Left lobe of liver (tissue), 2 donors: Measurements from ENCODE around the gene RABGAP1. TPM values are rescaled to one million over a fixed set of nuclear protein-coding genes. Genes with fewer than 3 reads are reported as not detected.

Experiments
- ATAC-seq: fragments of 200-7000 bp; cut with Tn5 transposase; one replicate; pipeline ENCODE4 v1.9.1; 2020; ENCODE audit warnings: mild to moderate bottlenecking, moderate library complexity
- DNase-seq: peaks from one replicate; pipeline ENCODE4 v3.0.0-alpha.2; 2020; ENCODE audit warnings: low spot score
- total RNA-seq: library from RNA; stranded (reverse); gene quantifications from one replicate; pipeline ENCODE4 v1.2.1, GENCODE V29; 2021
- donor health status: DM: no; HTN: no; CAD: no; lungs with moderate emphysema.
- donor health status: DM: no; HTN: yes; CAD: no.

RABGAP1 gene
- total RNA-seq, 1 donor from 2014 or later: 13.9 TPM

DNA sequence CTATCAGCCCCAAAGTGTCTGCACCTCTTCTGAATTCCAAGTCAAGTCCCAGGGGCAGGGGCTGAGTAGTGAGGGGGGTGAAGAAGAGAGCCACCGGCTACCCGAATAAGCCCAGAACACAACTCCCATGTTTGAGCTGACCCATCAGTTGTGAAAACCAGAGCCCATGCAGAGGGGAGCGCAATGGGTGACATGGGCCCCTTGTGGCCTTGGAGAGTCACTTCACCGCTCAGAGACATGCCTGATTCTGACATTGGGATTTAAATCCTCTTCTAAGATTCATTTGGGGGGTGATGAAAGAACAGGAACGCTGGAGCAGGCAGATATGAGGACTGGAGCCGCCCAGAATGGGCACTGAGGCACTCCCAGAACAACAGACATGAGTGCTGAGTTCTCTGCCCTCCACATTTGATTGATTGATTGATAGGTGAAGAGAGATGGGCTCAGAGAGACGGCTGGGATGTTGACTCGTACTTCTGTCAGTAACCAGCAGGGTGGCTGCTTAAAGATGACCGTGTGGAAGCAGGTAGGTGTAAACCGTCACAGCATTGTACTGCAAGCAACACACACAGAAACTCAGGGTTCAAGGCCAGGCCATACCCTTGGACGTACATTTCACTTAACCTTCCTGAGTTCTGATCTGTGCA is 166.9 kb downstream of the RABGAP1 start:
- DNase-seq: no peak
- ATAC-seq: no peak

DNA sequence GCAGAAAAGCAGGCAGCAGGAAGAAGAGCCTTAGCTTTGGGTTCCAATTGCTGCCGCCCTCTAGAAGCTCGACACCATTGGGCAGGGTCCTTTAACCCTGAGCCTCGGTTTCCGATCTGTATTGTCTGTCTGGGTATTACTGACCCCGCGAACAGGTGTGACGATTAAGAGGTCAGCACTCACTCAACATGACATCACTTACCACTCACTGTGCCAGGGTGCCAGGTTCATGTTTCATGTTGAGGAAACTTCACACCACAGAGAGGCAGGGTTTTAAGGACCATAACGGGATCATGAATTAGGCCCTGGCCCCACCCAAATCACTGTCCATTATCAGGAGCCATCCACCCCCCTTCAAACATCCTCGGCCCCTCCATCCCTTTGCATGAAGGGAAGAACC is 168.2 kb downstream of the RABGAP1 start:
- no peak for ATAC-seq

DNA sequence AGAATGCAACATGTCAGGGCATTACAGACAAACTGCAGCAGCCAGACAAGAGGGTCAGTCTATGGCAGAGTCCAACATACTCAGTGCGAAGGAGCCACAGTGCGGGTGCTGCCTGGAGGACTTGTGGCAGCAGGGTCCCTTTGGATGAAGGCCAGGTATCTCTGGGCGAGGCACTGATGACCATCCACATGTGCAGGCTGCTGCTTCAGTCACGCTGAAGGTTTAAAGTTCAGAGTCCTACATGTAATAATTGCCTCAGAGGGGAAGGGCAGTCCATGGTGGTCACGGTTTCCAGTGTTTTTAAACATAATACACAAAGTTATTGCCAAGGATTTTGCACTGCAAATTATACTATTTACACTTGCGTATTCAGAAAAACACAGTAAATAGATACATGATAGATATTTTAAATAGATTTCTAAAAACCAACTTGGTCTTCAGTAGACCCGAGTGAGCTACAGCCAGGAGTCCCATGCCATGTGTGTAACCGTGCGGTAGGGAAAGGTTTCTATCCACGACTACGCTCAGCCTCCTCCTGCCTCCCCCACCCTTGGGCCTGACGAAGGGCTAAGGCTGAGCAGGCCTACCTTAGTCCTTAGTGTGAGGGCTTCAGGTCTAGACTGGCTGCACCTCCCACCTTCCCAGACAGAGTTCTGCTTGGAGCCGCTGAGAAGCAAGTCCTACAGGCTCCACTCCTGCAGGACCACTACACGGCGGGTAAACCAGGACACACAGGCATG is 168.9 kb downstream of the RABGAP1 start:
- ATAC-seq (peak; percentile 73), DNase-seq (peak; percentile 80)

More for the DNA sequence above, 168.2 kb downstream of the RABGAP1 start:
- DNase-seq: no peak

DNA sequence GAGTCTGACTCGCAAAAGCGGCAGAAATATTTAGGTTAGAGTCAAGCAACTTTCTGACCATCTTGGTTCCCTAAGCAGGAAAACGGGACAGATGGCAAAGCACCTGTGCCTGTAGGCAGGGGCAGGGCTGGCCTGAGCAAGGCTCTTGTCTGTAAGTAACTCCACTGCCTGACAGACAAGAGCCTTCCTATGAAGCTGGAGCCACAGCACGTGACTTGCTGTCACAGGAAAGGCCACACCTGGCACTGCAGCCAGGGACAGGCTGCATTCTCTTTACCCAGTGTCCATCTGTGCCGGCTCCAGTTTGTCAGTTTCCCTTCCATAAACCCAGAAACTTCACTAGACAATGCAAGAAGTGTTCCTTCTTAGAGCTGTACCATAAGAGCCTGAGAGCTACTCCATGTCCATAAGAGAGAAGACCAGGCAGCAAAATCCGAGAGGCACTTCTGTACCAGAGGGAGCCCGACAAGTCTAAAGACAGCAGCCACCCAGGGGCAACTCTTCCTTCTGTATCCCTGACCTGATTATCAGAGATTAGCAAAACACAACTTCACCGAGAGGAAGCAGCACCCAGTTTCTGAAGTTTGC is 170.7 kb downstream of the RABGAP1 start:
- ATAC-seq (peak; percentile 7), DNase-seq (no peak)

DNA sequence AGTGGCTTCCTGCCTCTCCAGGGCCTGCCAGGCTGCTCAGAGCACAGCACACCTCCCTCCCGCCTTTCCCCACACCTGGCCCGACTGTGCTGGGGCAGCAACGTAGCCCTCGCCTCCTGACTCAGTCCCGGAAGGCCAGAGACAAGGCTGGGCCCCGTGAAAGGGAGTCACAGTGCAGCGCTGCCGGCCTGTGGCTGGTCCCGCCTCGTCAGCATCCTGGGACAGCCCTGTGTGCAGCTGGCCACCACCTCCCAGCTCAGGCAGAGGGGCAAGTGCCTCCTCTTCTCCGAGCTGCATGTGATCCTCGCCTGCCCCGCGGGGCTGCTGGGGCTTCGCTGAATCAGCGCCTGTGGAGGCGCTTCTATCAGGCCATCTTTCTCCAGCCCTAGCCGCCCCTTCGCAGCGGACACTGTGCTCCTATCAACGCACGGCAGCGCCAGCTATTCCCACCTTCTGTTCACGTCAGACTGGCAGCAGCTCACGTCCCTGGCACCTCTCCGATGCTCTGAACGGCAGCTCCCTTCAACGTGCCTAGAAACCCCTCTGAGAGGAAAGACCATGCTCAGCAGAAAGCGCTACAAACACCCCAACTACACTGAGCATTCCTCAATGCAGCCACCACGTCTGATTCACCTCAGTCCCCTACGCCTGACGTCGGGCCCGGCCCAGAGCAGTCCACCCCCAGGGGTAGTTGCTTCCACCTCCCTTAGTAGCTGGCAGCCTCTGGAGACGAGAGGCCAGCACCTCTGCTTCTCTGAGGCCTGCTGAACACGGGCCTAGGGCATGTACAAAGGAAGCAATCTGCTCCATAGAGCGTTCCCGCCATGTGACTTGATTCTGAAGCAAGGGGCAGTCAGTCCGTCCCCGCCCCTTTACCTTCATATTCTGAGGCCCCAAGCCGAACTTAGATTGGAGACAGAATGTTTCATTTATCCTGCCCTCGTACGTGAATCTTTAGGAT is 171.5 kb downstream of the RABGAP1 start:
- DNase-seq (no peak), ATAC-seq (no peak)

DNA sequence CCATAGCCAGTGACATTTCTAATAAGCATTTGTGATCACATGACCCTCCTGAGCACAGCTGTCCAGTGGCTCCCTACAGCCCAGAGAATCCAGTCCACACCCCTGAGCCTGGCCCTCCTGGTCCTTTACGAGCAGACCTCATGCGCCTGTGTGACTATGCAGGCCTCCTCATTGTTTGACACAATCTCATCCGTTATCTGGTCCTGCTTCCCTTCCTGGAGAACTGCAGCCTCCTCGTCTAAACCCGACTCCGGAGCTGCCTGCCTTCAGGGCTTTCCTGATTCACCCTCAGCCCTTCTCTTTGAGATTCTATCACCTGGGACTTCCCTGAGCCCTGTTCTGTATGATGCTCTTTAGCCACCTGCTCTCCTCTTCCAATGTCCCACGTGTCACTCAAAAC is 172.4 kb downstream of the RABGAP1 start:
- ATAC-seq: no peak

DNA sequence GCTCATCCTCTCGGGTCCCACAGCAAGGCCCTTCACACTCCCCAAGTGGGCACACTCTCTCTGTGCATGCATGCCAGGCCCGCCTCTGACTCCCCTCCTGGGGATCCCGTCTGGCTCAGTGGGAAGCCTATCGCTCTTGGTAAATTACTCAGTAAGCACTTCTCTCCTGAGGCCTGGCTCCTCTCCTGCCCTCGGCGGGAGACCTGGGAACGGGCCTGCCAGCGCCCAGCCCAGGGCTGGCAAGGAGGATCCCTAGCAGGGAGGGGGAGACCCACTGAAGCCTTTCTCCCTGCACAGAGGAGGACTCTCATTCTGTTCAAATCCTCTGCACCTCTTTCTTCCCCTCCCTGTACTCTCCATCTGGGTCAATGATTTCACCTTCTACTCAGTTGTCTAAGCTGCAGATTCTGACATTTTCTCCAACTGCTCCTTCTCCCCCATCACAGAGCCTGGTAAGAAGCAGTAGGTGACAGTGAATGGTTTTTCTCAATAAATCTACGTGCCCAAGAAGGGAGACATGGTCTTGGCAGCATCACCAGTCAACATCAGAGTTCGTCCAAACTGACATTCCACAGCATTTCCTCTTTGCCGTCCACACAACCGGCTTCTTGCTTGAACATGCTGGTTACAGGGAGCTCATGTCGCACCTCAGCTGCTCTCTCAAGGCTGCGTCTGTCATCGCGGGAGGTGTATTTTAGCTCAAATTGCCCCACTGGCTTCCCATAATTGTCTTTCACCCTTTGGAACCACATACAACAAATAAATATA is 174.5 kb downstream of the RABGAP1 start:
- ATAC-seq: no peak

More for the DNA sequence above, 172.4 kb downstream of the RABGAP1 start:
- no peak for DNase-seq

DNA sequence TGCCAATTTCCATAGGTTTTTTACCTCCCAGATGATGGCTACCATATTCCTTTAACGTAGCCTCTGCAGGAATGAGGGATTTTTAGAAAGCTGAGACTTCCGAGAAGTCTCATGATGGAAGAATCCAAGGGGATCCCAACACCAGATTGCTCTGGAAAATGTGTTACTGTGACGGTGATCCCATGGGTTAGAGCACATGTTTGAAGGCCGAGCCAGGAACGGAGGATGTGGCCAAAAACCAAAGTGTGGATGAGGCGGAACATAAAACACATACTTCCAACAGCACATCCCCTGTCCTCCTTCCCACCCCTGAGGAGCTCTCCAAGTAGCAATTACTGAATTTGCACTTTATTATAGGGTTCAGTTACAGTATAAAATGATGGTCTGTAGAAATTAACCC is 175.2 kb downstream of the RABGAP1 start:
- DNase-seq (no peak), ATAC-seq (no peak)

More for the DNA sequence above, 174.5 kb downstream of the RABGAP1 start:
- DNase-seq: no peak

DNA sequence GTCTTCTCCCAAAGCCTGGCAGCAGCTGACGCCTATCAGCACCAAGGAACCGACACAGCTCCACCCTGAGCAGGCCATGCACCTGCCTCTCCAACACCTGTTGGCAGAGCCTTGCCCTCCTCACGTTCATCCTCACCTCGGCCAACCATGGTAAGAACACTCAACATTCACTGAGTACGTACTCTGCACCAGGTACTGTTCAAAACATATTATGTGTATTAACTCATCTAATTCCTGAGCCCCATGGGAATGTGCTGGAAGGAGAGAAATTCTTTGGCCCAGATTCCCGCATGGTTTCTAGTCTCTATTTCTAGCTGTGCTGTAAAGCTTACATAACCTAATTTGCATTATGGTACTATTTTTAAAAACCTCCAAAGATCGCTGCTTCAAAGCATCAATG is 178.7 kb downstream of the RABGAP1 start:
- no peak for DNase-seq
- no peak for ATAC-seq

DNA sequence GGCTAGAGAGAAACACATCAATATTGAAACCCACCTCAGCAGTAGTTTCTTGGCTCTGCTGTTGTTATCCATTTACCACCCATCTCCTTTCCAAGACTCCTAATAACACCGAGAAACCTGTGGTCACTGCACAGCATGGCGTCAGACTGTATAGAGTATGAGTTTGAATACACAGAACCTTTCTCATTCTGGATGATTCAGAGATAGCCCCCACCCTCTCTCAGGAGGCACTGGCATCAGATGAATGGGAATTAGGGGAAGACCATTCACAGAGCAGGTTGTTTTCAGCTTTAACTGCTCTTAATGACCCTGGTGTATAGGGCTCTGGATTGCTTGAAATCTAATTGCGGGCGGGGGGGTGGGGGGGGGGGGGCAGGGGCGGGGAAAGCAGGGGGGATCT is 179.3 kb downstream of the RABGAP1 start:
- ATAC-seq (no peak), DNase-seq (no peak)

DNA sequence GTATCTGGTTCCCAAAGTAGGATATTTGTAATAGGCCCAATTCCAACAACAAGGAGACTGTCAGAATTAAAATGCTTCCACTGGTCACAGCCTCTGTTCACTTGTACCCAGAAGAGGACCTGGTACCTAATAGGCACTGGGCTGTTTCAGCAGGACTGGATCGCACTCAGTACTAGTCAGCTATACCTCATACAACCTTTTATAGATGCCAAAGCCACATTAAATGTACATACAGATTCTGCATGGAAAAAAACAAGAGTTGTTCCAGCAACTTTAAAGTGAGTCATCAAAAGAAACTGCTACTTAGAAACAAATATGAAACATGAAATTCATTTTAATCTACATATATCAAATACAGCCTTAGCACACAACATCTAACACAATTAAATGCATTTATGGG is 180.1 kb downstream of the RABGAP1 start:
- DNase-seq (no peak), ATAC-seq (no peak)

DNA sequence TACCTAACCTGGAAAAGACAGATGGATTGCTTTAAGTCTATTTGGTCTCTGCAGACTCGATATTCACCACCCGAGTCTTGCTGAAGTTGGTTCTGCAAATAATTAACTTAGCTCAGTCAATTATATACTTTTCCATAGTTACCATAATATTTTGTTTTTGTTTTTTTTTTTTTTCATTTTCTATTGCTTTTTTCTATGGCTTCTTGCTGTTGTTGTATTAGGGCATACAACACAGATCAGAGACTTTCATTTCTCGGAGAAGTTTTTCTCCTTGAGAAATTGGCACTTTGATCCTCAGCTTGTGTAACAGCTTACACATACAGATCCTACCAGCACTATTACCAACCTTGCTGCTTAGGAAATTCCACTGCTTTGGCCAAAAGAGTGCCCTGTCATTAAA is 180.6 kb downstream of the RABGAP1 start:
- no peak for DNase-seq
- peak; percentile 89 for ATAC-seq

DNA sequence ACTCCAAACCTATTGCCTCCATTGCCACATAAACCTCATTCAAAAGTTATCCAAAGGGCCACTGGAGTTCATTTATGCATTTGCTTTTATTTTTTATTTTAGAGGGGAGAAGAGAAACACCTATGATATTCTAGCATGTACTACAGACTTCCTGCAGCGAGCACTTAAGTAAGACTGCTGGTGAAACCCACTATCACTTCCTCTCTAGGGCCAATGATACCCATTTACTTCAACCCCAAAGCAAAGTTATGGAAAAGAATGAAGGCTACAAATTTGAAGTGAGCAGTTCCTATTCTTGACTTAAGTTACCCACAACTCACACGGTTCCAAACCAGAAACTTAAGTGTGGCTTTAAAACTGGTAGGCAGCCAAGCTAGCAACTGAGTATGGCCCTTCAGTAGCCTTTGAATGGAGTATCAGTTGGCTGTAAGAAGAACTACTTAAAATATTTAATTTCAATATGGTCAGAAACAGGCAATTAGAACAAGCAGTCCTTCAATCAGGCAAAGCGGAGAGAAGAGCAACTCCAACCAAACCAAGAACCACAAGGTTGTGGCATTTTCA is 186.8 kb downstream of the RABGAP1 start:
- ATAC-seq (no peak), DNase-seq (no peak)

DNA sequence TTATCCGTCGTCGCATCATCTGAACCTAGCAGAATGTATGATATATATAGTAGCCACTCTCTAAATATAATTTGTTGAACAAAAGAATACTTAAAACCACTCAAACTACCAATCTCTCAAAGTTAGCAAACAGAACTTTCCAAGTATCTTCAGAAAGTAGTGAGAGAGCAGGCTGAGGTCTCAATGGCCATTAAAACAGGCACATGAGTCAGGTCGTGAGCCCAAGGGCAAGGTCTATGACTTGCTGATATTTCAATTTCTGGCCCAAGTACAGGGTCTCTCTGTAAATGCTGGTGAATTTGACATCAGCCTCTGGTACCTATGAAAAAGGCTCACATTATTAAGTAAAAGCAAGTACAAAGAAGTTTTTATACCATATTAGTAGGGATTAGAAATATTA is 187.8 kb downstream of the RABGAP1 start:
- DNase-seq (no peak), ATAC-seq (no peak)

DNA sequence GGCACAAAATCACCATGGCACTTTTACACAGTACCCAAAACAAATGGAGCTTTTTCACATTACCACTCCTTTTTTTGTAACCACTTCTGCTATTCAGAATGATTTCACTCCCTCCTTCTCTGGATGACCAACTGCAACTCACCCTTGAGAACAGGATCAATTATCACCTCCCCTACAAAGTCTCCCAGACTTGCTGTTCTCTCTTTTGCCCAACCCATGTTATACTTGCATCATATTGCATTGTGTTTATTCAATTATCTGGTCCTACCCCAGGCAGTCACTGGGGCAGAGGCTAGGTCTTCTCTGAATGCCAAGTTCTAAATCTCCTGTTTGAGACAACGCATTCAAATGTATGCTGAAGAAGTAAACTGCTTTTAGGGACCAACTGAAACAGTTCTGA is 188.6 kb downstream of the RABGAP1 start:
- ATAC-seq: no peak
- DNase-seq: no peak

DNA sequence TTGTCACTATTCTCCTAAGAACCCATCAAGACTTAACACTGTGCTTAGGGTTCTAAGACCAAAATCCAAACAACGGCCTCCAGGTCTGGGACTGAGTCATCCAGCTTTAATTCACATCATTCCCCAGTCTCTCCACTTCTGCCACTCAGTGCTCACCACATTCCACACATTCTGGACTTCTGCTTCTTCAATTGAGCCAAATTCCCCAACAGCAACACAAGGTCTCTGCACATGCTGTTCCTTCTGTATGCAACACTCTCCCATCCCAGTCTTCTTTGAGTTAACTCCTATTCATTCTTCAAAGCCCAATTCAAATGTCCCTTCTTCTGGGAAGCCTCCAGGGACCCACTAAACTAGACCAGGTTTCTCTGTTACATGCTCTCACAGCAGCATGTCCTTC is 190.4 kb downstream of the RABGAP1 start:
- ATAC-seq: no peak
- DNase-seq: no peak

DNA sequence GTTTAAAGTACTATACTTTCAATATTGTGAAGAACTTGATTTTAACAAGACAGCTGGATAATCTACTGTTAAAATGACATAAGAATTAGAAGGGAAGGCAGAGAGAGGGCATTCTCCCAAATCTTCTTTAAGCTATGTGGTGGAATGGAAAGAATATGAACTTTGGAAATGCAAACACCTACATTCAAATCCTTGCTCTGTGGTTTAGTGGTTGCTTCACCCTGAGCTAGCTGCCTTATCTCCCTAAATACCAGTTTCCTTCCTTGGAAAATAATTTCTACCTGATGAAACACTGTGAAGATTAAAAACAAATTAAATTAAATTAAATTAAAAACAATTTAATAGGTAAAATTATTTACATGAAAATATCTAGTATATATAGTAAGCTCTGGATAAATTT is 191.2 kb downstream of the RABGAP1 start:
- ATAC-seq (peak; percentile 64), DNase-seq (no peak)

DNA sequence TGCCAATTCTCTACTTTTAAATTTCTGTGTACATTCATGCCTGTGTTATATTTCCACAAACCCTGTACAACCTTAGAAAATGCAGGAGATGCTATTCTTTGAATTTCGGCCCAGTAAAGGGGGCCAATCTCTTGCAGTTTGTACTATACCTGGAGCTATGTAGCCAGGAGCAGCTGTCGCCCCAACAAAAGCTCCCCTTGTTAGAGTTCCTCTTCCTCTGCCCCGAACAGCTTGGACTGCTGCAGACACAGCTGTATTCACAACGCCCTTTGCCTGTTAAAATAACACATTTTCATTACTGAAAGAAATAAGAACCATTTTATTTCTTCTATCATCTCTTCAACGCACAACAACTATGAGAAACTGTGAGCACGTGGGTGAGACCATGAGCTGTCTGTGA is 191.9 kb downstream of the RABGAP1 start:
- no peak for DNase-seq
- no peak for ATAC-seq

DNA sequence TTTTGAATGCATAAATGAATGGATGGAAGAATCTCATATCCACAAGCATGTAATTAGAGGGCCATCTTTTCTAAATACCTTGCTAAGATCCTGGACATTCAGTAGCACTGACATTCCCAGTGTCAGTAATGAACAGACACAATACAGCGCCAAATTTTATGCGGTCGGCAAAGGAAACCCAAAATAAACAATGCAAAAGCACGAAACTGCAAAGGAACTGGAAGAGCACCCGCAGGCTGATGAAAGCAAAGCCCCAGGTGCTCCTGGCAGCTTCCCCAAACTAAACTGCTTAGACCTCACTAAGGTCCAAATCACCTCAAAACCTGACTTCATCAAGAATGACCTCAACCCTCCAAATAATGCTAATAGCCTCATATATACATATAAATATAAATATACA is 194.6 kb downstream of the RABGAP1 start:
- ATAC-seq (no peak), DNase-seq (no peak)

DNA sequence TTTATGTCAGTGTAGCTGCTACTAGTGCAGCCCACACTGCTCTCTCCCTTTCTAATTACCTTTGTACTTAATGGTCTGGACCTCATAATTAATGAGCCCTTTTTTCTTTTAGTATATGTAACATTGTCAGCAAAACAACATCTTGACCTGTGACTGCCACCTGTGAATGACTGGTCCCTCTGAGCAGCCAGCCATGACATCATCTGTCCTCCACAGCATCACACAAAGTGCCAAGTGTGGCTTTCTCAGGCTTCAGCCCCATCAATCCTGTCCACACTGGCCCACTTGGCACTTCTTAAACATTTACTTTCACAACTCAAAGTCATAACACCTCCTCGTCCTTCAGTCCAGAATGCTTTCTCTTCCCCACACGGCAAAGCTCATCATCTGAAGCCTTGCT is 197.3 kb downstream of the RABGAP1 start:
- ATAC-seq (no peak), DNase-seq (no peak)
